Measurements from ENCODE around the gene ABCF2.
A peak's percentile ranks its signal among the peaks of the same experiment; 100 is the strongest.

Gene ABCF2

DNA sequence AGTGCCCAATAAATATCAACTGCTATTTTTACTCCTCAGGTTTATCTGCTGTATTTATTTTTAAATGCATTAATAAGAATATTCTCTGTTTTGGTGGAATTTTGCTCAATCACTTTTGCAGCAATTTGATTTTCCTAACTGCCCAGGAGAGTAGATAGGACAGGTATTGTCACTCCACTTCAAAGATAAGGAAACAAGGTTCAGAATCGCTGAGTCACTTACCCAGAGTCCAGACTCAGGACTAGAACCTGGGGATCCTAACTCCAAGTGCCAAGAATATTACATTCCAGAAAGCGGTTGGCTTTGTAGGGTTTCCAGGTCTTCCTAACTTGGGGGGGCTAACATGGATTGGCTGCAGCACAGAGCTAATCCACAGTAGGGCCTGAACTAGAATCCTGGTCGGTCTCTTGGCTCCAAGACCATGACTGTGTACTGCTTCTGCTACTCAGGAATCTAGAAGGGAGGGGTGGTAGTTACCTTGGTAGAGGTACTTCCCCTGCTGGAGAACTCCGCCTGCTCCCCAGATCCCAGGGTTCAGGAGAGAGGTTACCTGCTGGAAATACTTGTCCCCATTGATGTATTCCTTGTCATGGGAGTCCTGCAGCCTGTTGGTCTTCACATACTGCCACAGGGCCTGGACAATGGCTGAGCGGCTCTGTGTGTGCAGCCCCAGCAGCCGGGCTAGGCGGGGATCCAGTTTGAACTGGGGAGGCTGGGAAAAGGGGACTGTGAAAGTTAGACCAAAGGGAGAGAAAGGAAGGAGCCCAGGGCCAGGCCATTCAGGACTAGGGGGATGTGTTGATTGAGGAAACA, 14.1 kb upstream of the ABCF2 start:
- no peak for DNase-seq

DNA sequence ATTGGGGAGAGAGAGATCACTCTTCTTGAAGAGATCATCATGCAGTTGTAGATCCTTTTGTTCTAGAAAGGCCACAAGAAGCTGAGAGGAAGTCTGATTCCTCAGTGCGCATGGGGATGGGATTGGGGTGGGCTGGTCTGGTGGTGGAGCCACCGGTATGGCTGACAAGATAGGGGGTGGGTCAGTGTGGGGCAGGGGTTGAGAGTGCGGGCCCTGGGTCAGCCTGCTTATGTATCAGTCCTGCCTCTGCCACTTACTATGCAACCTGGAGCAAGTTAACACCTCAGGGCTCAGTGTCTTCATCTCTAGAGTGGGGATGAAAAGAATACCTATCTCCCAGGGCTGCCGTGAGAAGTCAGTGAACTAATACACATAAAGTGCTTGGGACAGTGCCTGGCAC, 13.5 kb upstream of the ABCF2 start:
- no peak for DNase-seq

DNA sequence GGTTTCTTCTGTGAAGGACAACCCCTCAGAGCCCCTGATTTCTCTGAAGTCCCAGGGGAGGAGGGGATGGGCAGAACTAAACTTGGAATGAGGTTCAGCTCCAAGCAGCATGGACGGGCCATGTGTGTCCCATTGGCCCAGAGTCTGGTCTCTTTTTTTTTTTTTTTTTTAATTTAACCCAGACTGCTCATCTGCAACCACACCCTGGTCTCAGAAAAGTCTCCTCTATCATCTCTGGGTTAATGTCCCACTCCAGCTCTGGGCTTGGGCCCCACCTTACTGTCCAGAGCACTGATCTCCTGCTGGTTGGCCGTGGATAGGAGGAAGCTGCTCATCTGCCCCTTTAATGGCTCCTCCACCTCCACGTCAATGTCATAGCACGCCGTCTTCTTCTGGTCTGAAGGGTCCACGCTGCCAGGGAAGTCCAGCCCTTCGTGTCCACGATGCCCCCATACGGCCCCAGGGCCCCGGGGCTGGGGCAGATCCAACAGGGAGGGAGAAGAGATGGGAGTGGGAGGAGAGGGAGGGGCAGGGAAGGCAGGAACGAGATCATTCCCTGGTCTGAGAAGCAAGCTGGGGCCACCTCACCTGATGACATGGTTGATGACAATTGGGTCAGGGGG, 12.9 kb upstream of the ABCF2 start:
- DNase-seq, result no peak

DNA sequence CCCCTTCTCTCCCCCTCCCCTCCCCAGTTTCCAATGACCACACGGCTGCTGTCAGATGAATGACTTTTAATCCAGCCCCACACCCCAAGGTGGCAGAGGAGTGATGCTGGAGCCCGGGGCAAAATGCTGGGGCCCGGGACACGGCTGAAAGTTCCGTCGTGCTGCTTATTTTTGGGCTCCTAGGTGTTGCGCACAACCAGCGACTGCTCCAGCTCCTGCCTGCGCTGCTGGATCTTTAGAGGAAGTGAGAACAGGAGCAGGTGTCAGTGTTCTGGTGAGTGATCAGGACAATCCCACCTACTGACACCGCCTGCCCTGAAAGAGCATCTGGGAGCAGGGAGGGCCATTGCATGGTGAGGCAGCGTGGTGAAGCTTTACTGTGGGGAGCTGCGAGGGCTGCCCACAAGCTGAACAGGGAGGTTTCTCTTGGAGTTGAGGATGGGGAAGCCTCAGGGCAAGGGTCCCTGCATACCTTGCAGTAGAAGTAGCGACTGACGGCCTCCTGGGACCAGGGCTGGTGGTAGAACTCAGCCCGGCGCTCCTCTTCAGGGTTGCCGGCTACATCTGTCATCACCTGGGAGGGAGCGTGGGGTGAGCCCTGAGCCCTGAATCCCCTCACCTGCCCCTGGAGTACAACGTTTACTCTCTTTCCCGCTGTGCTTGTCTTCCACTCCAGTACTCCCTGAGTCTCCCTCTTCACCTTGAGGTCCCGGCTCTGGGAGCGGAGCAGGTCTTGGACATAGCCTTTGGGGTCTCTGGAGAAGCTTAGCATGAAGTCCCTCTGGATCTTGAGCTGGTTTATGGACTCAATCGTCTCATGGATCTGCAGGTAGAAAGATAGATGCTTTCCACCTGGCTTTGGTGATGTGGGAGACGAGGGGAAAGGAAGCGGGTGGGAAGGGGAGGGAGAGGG, 12.2 kb upstream of the ABCF2 start:
- no peak for DNase-seq

DNA sequence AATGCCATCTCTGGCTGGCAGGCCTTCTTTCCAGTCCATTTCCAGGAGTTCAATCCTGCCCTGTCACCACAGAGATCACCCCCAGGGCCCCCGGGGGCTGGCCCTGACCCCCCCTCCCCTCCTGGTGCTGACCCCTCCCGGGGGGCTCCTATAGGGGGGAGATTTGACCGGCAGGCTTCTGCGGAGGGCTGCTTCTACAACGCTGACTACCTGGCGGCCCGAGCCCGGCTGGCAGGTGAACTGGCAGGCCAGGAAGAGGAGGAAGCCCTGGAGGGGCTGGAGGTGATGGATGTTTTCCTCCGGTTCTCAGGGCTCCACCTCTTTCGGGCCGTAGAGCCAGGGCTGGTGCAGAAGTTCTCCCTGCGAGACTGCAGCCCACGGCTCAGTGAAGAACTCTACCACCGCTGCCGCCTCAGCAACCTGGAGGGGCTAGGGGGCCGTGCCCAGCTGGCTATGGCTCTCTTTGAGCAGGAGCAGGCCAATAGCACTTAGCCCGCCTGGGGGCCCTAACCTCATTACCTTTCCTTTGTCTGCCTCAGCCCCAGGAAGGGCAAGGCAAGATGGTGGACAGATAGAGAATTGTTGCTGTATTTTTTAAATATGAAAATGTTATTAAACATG, 11.3 kb upstream of the ABCF2 start:
- no peak for DNase-seq

DNA sequence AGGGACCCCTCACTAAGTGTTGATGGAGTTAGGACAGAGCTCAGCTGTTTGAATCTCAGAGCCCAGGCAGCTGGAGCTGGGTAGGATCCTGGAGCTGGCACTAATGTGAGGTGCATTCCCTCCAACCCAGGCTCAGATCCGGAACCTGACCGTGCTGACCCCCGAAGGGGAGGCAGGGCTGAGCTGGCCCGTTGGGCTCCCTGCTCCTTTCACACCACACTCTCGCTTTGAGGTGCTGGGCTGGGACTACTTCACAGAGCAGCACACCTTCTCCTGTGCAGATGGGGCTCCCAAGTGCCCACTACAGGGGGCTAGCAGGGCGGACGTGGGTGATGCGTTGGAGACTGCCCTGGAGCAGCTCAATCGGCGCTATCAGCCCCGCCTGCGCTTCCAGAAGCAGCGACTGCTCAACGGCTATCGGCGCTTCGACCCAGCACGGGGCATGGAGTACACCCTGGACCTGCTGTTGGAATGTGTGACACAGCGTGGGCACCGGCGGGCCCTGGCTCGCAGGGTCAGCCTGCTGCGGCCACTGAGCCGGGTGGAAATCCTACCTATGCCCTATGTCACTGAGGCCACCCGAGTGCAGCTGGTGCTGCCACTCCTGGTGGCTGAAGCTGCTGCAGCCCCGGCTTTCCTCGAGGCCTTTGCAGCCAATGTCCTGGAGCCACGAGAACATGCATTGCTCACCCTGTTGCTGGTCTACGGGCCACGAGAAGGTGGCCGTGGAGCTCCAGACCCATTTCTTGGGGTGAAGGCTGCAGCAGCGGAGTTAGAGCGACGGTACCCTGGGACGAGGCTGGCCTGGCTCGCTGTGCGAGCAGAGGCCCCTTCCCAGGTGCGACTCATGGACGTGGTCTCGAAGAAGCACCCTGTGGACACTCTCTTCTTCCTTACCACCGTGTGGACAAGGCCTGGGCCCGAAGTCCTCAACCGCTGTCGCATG, 10.5 kb upstream of the ABCF2 start:
- DNase-seq, result no peak

DNA sequence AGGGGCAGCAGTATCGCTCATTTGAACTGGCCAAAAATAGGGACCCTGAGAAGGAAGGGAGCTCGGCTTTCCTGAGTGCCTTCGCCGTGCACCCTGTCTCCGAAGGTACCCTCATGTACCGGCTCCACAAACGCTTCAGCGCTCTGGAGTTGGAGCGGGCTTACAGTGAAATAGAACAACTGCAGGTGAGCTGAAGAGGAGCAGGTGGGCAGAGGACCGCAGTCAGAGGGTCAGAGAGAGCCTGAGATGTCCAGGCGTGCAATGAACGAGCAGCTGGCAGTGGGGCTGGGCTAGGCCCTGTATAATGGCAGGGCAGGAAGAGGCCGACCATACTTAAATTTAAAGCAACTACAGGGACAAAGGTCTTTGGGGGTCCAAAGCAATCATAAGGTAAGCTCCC, 9.4 kb upstream of the ABCF2 start:
- no peak for DNase-seq

DNA sequence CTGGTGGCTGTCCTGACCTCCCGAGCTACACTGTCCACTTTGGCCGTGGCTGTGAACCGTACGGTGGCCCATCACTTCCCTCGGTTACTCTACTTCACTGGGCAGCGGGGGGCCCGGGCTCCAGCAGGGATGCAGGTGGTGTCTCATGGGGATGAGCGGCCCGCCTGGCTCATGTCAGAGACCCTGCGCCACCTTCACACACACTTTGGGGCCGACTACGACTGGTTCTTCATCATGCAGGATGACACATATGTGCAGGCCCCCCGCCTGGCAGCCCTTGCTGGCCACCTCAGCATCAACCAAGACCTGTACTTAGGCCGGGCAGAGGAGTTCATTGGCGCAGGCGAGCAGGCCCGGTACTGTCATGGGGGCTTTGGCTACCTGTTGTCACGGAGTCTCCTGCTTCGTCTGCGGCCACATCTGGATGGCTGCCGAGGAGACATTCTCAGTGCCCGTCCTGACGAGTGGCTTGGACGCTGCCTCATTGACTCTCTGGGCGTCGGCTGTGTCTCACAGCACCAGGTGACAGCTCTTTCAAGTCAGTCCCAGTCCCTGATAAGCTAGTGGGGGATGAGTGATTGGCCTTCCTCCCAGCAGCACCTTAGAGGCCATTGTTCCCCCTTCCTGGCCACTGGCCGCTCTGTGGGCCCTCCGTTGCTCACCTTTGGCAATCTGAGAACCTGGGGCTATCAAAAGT, 8.2 kb upstream of the ABCF2 start:
- DNase-seq, result no peak

DNA sequence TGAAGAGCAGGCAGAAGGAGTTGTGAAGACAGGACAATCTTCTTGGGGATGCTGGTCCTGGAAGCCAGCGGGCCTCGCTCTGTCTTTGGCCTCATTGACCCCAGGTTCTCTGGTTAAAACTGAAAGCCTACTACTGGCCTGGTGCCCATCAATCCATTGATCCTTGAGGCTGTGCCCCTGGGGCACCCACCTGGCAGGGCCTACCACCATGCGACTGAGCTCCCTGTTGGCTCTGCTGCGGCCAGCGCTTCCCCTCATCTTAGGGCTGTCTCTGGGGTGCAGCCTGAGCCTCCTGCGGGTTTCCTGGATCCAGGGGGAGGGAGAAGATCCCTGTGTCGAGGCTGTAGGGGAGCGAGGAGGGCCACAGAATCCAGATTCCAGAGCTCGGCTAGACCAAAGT, 6.8 kb upstream of the ABCF2 start:
- no peak for DNase-seq

DNA sequence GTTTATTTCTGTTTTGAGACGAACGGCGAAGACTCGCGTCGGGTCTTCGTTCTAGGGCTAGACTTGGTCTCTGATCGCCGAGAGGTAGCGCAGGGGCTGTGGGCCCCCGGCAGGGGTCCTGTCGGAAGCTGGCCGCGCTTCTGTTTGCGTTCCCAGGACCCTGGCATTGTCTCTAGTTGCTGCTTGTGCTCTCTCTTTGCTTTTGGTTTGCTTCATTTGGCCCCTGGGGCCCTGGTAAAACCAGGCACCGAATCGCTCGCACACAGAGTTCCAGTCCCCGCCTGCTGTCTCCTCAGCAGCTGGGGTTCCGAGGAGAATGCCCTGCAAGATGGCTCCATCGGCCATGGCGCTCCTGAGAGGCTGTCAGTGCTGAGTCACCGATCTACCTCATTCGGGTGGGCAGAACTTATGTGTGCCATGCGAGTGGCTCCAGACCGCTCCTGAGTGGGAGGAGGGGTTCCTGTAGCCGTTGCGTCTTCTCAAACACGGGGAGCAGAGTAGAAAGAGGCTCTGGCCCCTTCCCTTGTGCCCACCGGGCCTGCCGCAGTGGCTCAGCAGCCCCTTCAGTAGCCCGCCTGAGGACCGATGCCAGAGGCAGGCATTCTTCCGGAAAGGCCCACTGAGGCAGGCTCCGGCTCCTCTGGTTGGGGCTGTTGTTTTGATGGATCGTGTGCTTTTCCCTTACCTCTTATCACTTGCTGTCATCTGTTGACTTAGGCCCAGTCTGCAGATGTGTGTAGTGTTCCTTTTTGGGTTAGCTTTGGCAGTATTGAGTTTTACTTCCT, 6.1 kb upstream of the ABCF2 start:
- peak; percentile 74 to 80 for DNase-seq

DNA sequence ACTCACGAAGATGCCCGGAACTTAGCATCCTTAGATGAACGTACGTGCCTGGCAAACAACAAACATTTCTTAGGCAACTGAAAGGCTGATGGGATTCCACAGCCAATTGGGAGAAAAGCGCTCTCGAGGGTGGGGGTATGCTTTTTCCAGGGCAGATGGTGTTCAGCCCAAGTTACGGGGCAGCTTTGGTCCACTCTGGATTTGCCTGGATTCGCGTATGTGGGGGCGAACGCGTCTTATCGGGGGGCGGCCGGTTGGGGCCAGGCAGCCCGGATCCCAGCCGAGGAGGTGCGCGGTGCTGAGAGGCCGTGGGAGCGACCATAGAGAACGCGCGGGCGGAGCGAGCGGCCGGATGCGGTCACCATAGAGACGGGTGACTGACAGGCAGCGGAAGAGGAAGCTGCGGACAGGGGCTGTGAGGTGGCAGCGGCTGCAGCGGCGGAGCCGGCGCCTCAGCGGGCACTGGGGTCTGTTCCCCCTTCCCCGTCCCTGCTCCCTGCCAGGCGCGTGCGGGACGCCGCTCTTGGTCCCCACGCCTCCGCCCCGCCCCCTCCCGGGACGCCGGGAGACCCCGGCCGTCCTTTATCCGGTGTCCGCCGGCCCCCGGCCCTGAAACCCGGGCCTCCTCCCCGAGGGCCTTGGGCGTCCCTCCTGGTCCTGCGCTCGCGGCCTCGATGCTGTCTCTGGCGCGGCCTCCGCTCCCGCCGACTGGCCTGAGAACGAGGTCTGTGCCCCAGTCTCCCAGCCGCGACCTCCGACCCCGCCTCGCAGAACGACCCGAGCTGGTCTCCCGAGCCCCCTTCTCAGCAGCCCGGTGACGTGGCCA, 5.3 kb upstream of the ABCF2 start, which contains the start of gene CHPF2:
TSS of gene CHPF2 (plus strand) at position 393 of the 826 bp plus-strand sequence. CDS start 1,529 bp downstream, outside the sequence.
- DNase-seq, result peak; percentile 87

DNA sequence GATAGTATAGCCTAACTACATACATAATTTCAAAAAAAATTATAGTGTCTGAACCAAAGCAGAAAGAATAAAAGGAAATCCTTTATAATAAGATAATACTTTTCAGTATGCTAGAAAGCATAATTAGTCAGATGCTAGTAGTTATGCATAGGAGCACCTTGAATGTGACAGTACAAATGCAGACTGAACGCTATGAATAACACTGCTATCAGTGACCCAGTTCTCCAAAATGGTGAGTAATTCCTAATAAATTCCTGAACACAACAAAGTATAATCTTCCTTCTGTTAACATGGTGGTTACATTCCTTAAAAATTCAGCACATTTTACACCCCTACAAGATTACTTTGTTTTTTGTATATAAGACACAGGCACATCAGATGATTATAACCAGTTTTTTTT, 4.1 kb upstream of the ABCF2 start:
- DNase-seq, result no peak

DNA sequence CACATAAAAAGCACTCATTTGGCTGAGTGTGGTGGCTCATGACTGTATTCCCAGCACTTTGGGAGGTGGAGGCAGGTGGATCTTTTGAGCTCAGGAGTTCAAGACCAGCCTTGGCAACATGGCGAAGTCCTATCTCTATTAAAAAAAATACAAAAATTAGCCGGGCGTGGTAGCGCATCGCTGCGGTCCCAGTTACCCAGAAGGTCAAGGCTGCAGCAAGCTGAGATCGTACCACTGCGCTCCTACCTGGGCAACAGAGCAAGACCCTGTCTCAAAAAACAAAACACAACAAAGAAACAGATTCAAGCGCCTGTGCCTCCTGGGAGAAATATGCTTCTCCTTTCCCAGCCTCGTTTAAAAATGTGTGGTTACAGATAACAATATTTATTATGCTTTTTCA, 2.2 kb upstream of the ABCF2 start:
- no peak for DNase-seq

DNA sequence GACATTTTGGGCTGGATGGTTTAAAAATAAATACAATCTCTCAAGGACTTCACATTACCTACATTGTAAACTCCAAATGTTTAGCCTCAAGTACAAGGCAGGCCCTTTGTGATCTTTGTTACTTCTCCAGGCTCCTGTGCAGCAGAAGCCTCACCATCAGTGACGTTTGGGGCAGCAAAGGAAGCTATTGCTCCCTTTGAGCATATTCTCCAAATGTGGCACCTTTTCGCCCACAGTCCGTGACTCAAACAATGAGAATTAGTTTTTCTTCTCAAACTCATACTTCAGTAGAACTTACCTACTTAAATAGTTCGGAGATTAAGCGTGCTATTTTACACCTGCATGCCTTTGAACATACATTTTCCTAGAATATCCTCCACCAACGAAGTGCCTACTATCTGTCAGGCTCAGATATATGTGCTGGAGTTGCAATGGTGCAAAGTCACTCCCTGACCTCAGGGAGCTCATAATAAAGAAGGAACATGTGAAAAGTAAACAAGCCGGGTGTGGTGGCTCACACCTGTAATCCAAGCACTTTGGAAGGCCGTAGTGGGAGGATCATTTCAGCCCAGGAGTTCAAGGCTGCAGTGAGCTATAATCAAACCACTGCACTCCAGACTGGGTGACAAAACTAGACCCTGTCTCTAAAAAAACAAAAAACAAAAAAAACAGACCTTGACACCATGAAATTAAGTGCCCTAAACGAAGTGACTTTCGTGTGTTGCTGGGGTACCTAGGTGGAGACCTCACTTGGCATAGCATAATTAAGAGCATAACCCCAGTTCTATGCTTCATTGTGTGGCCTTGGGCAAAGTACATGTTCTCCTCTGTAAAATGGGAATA, 1.2 kb upstream of the ABCF2 start:
- no peak for DNase-seq

DNA sequence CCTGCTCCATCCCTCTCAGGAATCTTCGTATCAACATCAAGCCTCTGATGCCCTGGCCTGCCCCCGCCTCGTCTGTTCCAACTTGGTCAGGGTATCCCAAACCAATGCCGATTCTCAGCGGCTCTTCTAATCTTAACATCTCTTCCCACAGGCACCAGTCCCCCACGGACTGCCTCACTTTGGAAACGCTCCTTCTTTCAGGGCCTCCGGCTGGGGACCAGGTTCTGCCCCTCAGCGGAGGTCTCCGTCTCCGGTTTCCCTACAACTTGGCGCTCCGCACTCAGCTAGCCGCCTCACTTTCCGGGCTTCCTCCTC, 488 bp downstream of the ABCF2 start:
- no peak for DNase-seq

DNA sequence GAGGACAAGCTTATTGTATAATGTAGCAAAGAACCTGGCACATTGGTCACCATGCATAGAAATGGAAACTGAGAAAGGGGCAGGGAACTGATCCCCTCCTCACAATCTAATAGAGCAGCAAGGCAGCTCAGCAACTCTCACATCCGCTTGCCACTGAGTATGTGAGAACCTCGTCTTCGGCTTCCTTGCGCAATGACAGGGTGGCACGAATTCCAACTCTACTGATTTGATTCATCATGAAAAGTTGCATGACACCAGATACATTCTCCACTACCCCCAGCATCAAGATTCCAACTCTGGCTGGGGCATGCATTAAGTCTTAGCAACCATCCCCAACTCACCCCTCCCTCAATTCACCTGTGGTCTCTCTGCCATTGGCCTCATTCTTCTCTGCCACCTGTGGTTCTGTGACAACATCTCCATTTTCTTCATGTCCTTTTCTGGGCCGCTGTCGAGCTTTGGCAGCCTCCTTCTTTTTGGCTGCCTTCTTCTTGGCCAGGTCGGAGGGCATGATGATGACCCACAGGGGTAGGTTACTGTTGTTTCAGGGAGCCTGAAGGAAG, 976 bp downstream of the ABCF2 start:
- no peak for DNase-seq

DNA sequence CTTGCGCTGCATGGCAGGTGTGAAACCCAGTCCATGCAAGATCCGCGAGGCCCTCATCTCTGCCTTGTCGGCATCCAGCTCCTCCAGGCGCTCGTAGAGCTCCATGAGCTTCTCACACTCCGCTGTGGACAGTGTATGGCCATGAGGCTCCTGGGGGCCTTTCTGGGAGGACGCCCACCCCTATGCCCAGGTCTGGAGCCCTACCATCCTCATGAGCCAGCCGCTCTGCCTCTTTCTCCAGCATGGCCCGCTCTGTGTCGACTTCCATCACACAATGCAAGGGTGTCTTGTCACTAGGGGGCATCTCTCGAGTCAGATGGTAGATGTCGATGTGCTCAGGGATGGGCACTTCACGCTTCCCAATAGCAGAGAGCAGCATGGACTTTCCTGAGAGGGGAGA, 3.3 kb downstream of the ABCF2 start:
- DNase-seq, result no peak

DNA sequence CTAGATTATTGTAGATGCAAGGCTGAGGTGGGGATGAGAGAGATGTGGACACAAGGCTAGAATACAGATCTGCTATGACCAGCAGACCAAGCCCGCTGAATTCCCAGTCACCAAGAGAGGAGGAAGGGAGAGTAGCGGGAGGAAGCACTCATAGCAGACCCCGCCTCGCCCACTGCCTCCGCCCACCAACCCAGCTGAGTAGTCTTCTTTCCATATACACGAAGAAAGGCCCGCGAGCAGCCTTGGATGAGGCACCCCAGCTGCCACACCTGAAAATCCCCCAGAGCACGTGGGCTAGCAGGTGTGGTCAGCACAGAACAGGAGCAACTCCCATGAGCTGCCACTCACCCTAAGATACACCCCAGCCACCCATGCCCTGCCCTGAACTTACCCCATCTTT, 8.8 kb downstream of the ABCF2 start:
- no peak for DNase-seq
